ENCODE measurements around the gene CDH23. TPM values are rescaled to one million over a fixed set of nuclear protein-coding genes. Genes with fewer than 3 reads are reported as not detected.

The CDH23 gene
- polyA plus RNA-seq, 1 donor (not counting 4 experiments of a cell fraction or from before 2014, with no cell fraction given) = 0.01 TPM

DNA sequence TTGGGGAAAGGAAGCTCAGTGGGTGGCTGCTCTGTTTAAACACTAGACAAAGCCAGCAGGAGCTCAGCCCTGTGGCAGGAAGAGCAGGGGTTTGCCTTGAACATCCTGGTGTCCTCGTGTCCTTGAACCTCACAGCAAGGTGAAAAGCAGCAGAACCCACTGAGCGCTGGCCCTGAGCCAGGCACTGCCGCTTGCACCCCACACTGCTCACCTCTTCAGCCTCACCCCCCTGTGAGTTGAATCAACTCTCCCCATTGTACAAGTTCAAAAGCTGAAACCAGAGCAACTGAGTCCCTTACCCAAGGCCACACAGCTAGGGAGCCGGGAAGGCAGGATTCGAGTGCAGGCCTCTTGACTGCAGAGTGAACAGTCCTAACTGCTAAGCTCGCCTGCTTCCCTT is 45.6 kb upstream of the CDH23 start:
- Histone ChIP-seq H2AFZ (ENCODE audit: control insufficient read depth, low read length) (no peak overlapping the region), H3K4me3 (ENCODE audit: control insufficient read depth in 2 of 3, extremely low read depth in 1 of 3, insufficient read depth in 2 of 3, low read depth in 1 of 3, low read length in 3 of 3) (no peak overlapping the region), H3K9me3 (ENCODE audit: control insufficient read depth, low read depth, low read length) (no peaks in the 10 kb centered on the region), H3K4me2 (ENCODE audit: control insufficient read depth, extremely low read depth, insufficient read depth, low read depth, low read length) (no peak overlapping the region), H3K27ac (ENCODE audit: control insufficient read depth, insufficient read depth, low read length) (no peak overlapping the region), H3K79me2 (ENCODE audit: control insufficient read depth, insufficient read depth, low read length) (no peaks in the 10 kb centered on the region), H3K9me1 (ENCODE audit: control insufficient read depth, extremely low read depth, insufficient read depth, low read length) (no peaks in the 10 kb centered on the region), H3K4me1 (ENCODE audit: control insufficient read depth, extremely low read depth, insufficient read depth, low read length) (peaks cover 7% of the 10 kb centered on the region), H3K9ac (ENCODE audit: control insufficient read depth, extremely low read depth, insufficient read depth, low read length) (no peak overlapping the region), H4K20me1 (ENCODE audit: control insufficient read depth, extremely low read depth, insufficient read depth, low read length) (no peaks in the 10 kb centered on the region), H3K27me3 (ENCODE audit: control insufficient read depth, extremely low read depth, insufficient read depth, low read length) (peaks cover 58% of the 10 kb centered on the region), H3K36me3 (ENCODE audit: control insufficient read depth in 2 of 2, extremely low read depth in 1 of 2, insufficient read depth in 2 of 2, low read length in 2 of 2) (no peaks in the 10 kb centered on the region)
- no peak for DNase-seq (ENCODE audit: low read depth, low spot score)
- FAIRE-seq = no peak
- TF ChIP-seq, protein P1, sequence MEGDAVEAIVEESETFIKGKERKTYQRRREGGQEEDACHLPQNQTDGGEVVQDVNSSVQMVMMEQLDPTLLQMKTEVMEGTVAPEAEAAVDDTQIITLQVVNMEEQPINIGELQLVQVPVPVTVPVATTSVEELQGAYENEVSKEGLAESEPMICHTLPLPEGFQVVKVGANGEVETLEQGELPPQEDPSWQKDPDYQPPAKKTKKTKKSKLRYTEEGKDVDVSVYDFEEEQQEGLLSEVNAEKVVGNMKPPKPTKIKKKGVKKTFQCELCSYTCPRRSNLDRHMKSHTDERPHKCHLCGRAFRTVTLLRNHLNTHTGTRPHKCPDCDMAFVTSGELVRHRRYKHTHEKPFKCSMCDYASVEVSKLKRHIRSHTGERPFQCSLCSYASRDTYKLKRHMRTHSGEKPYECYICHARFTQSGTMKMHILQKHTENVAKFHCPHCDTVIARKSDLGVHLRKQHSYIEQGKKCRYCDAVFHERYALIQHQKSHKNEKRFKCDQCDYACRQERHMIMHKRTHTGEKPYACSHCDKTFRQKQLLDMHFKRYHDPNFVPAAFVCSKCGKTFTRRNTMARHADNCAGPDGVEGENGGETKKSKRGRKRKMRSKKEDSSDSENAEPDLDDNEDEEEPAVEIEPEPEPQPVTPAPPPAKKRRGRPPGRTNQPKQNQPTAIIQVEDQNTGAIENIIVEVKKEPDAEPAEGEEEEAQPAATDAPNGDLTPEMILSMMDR (optimal IDR thresholded peaks at IDR 0.05 in 1 of 3, IDR thresholded peaks at IDR 0.05 in 1 of 3, conservative IDR thresholded peaks at IDR 0.05 in 1 of 3; ENCODE audit: extremely low read depth in 1 of 3, insufficient read depth in 2 of 3, low read length in 3 of 3) = no peak
- TF ChIP-seq EZH2 (IDR thresholded peaks at IDR 0.05; ENCODE audit: low read length) = no peak
- dilution Hi-C loops (cut with MboI; ENCODE audit: extremely low pct_ligation_motif_present, low sequenced_read_pairs) = no loop called here

DNA sequence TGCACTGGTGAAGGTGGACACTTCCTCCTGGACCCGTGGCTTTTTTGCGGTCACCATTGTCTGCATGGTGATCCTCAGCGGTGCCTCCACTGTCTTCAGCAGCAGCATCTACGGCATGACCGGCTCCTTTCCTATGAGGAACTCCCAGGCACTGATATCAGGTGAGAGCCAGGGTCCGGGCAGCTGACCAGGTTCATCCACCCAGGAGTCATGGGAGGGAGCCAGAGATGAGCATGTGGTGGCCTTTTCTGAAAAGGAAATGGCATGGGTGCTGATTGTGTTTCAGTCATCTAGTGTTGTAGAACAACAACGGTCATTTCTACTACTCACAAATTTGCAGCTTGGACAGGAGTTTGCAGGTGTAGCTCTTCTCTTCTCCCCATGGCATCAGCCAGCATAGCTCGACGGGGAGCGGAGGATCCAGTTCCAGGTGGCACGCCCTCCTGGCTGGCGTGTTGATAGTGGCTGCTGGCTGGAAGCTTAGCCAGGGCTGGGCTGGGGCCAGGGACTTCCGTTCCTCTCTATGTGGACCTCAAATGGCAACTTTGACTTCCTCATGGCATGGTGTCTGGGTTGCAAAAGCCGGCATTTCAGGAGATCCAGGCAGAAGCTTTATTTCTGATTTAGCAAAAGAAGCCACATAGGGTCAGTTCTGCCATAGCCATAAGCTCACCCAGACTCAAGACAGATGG is 44.9 kb upstream of the CDH23 start:
- H3K9me3 ChIP-seq (ENCODE audit: control insufficient read depth, low read depth, low read length) = no peaks in the 10 kb centered on the region
- peaks cover 7% of the 10 kb centered on the region for H3K4me1 ChIP-seq (ENCODE audit: control insufficient read depth, extremely low read depth, insufficient read depth, low read length)
- H3K27me3 ChIP-seq (ENCODE audit: control insufficient read depth, extremely low read depth, insufficient read depth, low read length) = peaks cover 58% of the 10 kb centered on the region
- DNase-seq (ENCODE audit: low read depth, low spot score) = no peak
- TF ChIP-seq EZH2 (IDR thresholded peaks at IDR 0.05; ENCODE audit: low read length) = no peak
- TF ChIP-seq, protein P1 (optimal IDR thresholded peaks at IDR 0.05 in 1 of 3, IDR thresholded peaks at IDR 0.05 in 1 of 3, conservative IDR thresholded peaks at IDR 0.05 in 1 of 3; ENCODE audit: extremely low read depth in 1 of 3, insufficient read depth in 2 of 3, low read length in 3 of 3) = no peak
- dilution Hi-C loops (cut with MboI; ENCODE audit: extremely low pct_ligation_motif_present, low sequenced_read_pairs) = no loop called here
- no peaks in the 10 kb centered on the region for H3K36me3 ChIP-seq (ENCODE audit: control insufficient read depth in 2 of 2, extremely low read depth in 1 of 2, insufficient read depth in 2 of 2, low read length in 2 of 2)
- no peak overlapping the region for H2AFZ ChIP-seq (ENCODE audit: control insufficient read depth, low read length)
- H3K4me2 ChIP-seq (ENCODE audit: control insufficient read depth, extremely low read depth, insufficient read depth, low read depth, low read length) = no peak overlapping the region
- H3K4me3 ChIP-seq (ENCODE audit: control insufficient read depth in 2 of 3, extremely low read depth in 1 of 3, insufficient read depth in 2 of 3, low read depth in 1 of 3, low read length in 3 of 3) = no peak overlapping the region
- H3K9ac ChIP-seq (ENCODE audit: control insufficient read depth, extremely low read depth, insufficient read depth, low read length) = no peak overlapping the region
- no peaks in the 10 kb centered on the region for H3K79me2 ChIP-seq (ENCODE audit: control insufficient read depth, insufficient read depth, low read length)
- no peak for FAIRE-seq
- H3K9me1 ChIP-seq (ENCODE audit: control insufficient read depth, extremely low read depth, insufficient read depth, low read length) = no peaks in the 10 kb centered on the region
- H3K27ac ChIP-seq (ENCODE audit: control insufficient read depth, insufficient read depth, low read length) = no peak overlapping the region
- H4K20me1 ChIP-seq (ENCODE audit: control insufficient read depth, extremely low read depth, insufficient read depth, low read length) = no peaks in the 10 kb centered on the region
